Hematopoietic multipotent progenitor cell treated with erythropoietin and hydrocortisone succinate and interleukin-3 and kit ligand, for 8 days (in vitro differentiated cells): ENCODE results near the gene PDXP.

ENCODE experiments used
- DNase-seq: peaks from one replicate; pipeline ENCODE4 v3.0.0-alpha.2; 2015

Gene PDXP

DNA sequence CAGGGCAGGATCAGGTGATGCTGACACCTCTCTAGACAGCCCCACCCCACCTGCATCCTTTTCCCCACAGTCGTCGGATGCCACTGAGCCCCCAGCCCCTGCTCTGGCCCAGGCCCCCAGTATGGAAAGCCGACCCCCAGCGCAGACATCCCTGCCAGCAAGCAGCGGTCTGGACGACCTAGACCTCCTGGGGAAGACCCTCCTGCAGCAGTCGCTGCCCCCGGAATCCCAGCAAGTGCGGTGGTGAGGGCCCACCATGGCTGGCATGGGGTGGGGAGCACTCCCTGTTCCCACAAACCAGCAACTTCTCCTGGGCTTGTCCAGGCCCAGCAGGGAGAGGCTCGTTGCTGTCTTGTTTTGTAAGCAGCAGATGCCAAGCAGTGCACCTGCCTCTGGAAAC, 28.6 kb upstream of the PDXP start:
- no peak for DNase-seq

- peak; percentile 64 for DNase-seq
Observed at GRCh38 chr22:37630839-37631435, 27.6 kb upstream of the PDXP start.

- no peak for DNase-seq
Observed at GRCh38 chr22:37631448-37632173, 26.9 kb upstream of the PDXP start.

- DNase-seq = no peak
Observed at GRCh38 chr22:37632174-37633088, 26.1 kb upstream of the PDXP start.

DNA sequence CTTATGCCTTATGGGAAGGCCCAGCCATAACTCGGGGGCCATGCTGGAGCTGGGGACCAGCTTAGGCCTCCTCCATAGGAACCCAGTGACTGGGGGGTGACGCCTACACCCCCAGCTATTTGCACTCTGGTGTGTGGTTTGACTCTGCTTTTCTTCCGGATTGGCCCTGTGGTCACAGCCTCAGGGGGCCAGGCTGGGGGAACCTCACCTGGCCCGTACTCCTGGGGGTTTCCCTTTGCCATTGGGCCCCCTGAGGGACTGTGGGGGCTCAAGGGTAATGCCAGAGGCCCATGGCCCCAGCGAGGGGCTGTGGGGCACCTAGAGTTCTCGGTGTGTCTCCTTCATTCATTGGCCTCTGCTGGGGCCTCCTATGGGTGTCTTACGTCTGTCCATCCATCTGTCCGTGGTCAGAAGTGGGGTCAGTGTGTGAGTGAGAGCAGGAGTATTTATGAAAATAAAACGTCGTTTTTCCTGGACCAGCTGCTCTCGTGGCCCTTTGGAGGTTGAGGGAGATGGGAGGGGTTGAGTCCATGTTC, 25.4 kb upstream of the PDXP start:
- no peak for DNase-seq

- peak; percentile 65 for DNase-seq
Observed at GRCh38 chr22:37633625-37634416, 24.7 kb upstream of the PDXP start.

GRCh38 chr22:37634417-37634924, 24.1 kb upstream of the PDXP start:
- peak; percentile 49 for DNase-seq

DNA sequence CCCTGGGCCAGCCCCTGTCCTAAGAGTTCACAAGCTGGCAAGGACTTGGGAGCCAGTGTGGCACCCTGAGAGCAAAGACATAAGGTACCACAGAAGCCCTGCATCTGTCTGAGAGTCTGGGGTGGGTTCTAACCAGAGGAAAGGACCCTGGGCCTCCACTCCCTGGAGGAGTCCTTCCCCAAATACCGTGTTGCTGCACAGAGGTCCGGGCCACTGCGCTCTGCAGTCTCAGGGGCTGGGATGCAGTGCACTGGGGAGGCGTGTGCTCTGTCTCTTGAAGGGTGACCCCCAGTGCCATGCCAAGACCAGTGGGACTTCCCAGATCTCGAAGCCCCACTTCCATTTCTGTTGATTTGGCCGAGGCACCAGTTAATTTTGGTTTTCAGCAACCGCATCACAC, 23.4 kb upstream of the PDXP start:
- DNase-seq = no peak

DNA sequence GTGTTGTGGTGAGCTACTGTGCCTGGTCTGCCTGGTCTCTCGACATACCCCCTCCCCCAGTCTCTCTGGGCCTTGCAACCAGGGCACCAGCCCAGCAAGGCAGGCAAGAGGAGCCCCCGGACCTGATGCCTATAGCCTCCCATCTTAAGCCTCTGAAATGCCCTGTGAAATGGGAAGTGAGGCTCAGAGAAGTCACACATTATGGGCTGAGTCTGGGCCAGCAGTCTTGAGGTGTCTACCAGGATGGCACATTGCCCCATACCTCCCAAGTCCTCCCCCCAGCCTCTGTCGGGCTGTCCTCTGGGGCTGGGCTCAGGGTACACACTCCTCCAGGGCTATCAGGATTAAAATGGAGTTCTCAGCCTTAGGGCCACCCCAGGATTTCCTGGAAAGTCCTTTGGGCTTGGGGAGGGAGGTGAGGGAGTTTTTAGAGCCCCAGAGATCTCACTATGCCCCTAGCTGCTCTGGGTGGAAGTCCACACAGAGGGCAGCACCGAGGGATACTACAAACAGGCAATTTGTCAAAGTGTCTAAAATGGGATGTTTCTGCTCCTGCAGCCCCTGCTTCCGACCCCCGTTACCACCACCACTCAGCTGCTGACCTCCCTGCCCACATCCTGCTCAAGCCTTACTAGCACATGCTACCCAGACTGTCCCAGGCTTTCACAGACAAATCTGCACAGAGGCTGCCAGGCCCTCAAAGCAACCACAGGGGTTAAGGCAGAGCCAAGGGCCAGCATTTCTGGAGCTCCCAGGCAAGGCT, 22.2 kb upstream of the PDXP start:
- peak; percentile 45 for DNase-seq

GRCh38 chr22:37636949-37637273, 21.6 kb upstream of the PDXP start:
- DNase-seq = no peak

- DNase-seq = peak; percentile 80
Observed at GRCh38 chr22:37638391-37639069, 20.0 kb upstream of the PDXP start.

- DNase-seq = no peak
Observed at GRCh38 chr22:37639070-37639760, 19.3 kb upstream of the PDXP start, which contains the start of gene SH3BP1. Gene SH3BP1 (plus strand): TSS chr22:37639669. CDS start chr22:37639788, 119 bp downstream.

DNA sequence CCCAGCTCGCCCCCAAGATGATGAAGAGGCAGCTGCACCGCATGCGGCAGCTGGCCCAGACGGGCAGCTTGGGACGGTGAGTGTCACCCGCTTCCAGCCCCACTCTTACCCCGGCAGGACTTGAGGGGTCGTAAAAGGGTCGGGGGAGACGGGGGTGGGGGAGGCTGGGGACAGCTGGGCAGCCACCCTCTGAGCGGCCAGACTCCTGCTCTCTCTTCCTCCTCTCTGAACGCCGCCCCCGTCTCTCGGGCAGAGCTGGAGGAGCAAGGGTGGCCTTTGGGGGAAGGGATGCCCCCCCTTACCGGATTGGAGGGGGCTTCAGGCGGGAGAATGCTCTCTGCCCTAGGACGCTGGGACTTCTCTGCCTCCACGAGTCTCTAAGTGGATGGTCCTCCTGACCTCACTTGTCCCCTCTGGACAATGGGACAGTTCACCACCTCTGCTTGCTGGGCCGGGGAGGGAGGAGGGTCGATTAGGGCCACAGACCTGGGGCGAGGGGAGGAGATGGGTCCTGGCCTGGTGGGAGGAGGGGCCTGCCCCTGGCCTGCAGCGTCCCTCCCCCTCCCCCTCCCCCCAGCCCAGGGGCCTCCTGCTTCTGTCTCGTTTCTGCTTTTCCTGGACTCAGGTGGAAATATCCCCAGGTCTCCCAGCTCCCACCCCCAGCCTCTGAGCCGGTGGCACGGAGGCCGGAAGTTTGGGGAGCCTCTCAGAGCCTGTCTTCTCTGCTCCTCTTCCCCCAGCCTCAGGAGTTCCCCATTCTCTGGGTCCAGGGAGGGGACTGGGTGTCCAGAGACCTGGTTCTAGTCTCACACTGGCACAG, 18.5 kb upstream of the PDXP start:
- no peak for DNase-seq

DNA sequence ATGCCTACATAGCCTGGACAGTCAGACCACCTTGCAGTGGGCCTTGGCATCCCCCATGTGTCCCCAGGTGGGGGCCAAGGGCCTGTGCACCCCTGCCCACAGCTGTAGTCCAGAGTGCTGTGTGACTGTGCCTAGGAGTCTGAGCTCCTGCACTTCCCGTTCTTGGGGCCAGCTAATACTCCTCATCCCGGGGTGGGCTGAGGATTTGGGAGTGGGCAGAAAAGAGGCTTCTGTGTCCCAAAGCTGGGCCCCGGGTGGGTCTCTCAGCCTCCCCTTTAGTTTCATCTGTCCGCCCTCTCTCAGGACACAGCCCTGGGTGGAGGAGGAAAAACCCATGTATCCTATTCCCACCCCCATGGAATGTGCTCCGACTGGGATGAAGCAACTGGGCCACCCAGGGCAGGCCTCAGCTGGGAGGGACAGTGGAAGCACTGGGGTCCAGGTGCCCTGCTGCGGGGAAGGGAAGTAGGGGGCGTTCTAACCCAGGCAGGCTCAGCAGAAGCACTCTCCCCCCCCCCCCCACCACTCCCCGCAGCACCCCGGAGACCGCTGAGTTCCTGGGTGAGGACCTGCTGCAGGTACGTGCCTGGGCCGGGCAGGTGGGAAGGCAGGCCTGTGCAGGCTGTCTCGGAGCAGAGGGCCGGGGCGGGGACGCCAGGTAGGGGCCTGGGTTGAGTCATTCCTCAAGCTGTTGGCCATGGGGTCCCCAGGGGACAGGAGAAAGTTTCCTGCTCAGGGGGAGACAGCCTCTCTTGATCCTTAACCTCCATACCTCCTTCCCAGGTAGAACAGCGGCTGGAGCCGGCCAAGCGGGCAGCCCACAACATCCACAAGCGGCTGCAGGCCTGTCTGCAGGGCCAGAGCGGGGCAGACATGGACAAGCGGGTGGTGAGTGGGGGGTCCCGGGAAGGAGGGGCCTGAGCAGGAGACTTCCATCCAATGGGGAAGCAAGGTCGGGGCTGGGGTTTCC, 17.6 kb upstream of the PDXP start:
- no peak for DNase-seq

DNA sequence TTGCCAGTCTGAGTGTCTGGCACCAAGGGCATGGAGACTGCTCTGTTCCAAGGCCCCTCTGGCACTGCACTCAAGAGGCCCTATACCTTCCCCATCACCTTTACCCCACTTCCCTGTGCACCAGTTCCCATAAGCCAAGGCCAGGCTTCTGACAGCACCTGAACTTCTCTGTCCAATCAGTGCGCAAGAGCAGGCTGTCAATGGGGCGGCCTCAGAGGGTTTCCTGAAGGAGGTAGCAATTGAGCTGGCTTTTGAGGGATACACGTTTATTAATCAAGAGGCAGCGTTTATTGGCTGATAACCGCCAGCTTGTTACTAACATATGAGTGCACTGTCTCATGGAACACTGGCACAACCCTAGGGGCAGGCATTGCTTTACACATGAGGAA, 17.0 kb upstream of the PDXP start:
- DNase-seq = no peak

DNA sequence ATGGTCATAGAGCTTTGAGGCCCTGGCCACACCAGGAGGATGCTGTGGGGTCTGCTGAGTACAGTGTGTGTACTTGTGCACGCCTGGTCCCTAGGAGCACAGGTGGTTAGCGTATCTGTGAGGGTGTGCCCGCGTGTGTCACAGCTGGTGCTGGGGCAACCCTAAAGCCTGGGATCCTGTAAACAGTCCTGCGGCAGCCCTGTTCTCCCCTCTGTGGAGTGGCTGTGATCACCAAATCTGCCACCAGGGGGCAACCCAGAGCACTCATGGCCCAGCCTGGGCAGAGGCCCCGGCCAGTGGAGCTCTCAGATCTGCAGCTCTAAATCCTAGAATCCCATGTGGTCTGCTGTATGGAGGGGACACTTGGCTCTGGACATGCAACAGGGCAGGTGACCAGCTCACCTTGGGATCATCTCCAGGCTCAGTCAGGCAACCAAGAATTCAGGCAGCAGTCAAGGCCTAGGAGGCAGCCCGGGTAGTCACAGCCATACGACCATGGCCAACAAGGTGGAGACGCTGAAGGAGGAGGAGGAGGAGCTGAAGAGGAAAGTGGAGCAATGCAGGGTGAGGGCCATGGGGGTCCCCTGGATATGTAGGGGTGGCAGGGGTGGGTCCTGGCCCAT, 15.2 kb upstream of the PDXP start:
- DNase-seq = peak; percentile 83

DNA sequence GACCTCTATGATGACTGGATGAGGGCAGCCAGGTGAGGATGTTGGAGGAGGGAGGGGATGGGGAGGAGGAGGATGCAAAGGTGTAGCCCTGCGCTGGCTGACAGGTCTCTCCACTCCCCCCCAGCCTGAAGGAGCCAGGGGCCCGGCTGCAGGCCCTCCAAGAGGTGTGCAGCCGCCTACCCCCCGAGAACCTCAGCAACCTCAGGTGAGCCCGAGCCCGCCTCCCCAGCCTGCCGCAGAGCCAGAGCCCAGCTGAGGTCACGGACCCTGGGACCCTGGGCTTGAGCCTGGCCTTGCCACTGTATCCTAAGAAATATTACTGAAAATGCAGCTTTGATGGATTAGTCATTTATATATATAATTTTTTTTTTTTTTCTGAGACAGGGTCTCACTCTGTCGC, 11.2 kb upstream of the PDXP start:
- DNase-seq = no peak

DNA sequence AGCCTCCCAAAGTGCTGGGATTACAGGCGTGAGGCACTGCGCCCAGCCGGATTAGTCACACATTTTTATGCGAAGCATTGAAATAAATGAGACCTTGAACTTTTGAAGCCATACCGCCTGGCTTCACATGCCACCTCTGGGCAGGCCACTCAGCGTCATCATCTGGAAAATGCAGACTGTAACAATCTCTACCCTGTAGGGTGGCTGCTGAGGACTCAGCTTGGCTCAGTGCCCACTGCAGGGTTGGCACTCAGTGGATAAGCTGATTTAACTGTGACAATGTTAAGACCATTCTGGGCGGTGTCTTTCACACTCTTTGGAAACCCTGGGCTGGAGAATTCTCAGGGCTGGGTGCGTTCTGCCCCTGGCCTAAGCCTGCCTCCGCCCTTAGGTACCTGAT, 10.6 kb upstream of the PDXP start:
- peak; percentile 98 for DNase-seq
